Endothelial cell (in vitro differentiated cells): ENCODE results near the gene GSTO1. TPM values are rescaled to one million over a fixed set of nuclear protein-coding genes. Genes with fewer than 3 reads are reported as not detected.

ENCODE experiments used
- DNase-seq: peaks from one replicate; pipeline ENCODE4 v3.0.0; 2021; ENCODE audit warnings: low spot score
- H3K27ac Mint-ChIP-seq: one replicate; pipeline ENCODE4 v1.8.0; 2021; ENCODE audit warnings: mixed read lengths, inconsistent platforms; ENCODE audit not compliant: unreplicated experiment
- H3K27me3 Mint-ChIP-seq: one replicate; pipeline ENCODE4 v1.8.0; 2021; ENCODE audit warnings: mild to moderate bottlenecking, moderate library complexity, mixed read lengths, inconsistent platforms; ENCODE audit not compliant: unreplicated experiment
- H3K36me3 Mint-ChIP-seq: one replicate; pipeline ENCODE4 v1.8.0; 2021; ENCODE audit warnings: mild to moderate bottlenecking, low read depth, mixed read lengths, inconsistent platforms; ENCODE audit not compliant: unreplicated experiment
- H3K4me1 Mint-ChIP-seq: one replicate; pipeline ENCODE4 v1.8.0; 2021; ENCODE audit warnings: mild to moderate bottlenecking, mixed read lengths, inconsistent platforms; ENCODE audit not compliant: unreplicated experiment
- H3K4me3 Mint-ChIP-seq: one replicate; pipeline ENCODE4 v1.8.0; 2021; ENCODE audit warnings: mild to moderate bottlenecking, mixed read lengths, inconsistent platforms; ENCODE audit not compliant: unreplicated experiment
- H3K9me3 Mint-ChIP-seq: one replicate; pipeline ENCODE4 v1.8.0; 2021; ENCODE audit warnings: mixed read lengths, inconsistent platforms; ENCODE audit not compliant: unreplicated experiment
- CTCF ChIP-seq: fragments of 200-600 bp; sonication (generic); IDR thresholded peaks from one replicate; pipeline ENCODE4 v1.5.0; 2021; ENCODE audit warnings: antibody characterized with exemption; ENCODE audit not compliant: unreplicated experiment
- long read RNA-seq: library from polyadenylated mRNA; unstranded; transcript quantifications from one replicate; pipeline ENCODE4 v2.0.0, GENCODE V29; 2020; ENCODE audit not compliant: unreplicated experiment
- total RNA-seq: library from RNA; stranded (reverse); fragmentation: NEBNext Ultra II Directional; extraction: Animal tissue kit (Norgen Biotek cat#: 25700); gene quantifications from one replicate; pipeline ENCODE4 v1.2.1, GENCODE V29; 2021; ENCODE audit not compliant: unreplicated experiment

The GSTO1 gene
- total RNA-seq, result 121 TPM
- long read RNA-seq, transcript GSTO1-204 (5 exons, 829 nt), result minor isoform, 6 of 107 reads
- long read RNA-seq, transcript GSTO1-202 (6 exons, 972 nt), result major isoform, 98 of 107 reads
- long read RNA-seq, partial matches to known transcripts, result 0 of 107 reads
- long read RNA-seq, other reads (novel, unspliced or antisense), result 2 of 107 reads

- Mint-ChIP-seq H3K27ac (peak within 1 kb of the TSS; percentile 95), H3K36me3 (peaks cover 5% of the 10 kb centered on the region), H3K9me3 (no peaks in the 10 kb centered on the region), H3K27me3 (peaks cover 10% of the 10 kb centered on the region), H3K4me1 (peaks cover 38% of the 10 kb centered on the region), H3K4me3 (peak within 1 kb of the TSS; percentile 97)
- TF ChIP-seq CTCF, result no peak
- DNase-seq, result peak; percentile 40
Measured at GRCh38 chr10:104254493-104255310, at the start of gene GSTO1. Gene GSTO1 (plus strand): TSS chr10:104254892. CDS start chr10:104254929, 37 bp downstream.

- TF ChIP-seq CTCF, result no peak
- Mint-ChIP-seq H3K4me3 (no peak overlapping the region), H3K9me3 (no peaks in the 10 kb centered on the region), H3K27ac (no peak overlapping the region), H3K36me3 (no peaks in the 10 kb centered on the region), H3K27me3 (peaks cover 1% of the 10 kb centered on the region), H3K4me1 (no peaks in the 10 kb centered on the region)
- no peak for DNase-seq
Measured at GRCh38 chr10:104208730-104209129, 46.0 kb upstream of the GSTO1 start.

GRCh38 chr10:104209575-104210198 lies 45.0 kb upstream of the GSTO1 start:
- DNase-seq, result peak; percentile 51
- peak; percentile 60 for TF ChIP-seq CTCF
- H3K27me3 Mint-ChIP-seq, result peaks cover 1% of the 10 kb centered on the region
- no peak overlapping the region for H3K27ac Mint-ChIP-seq
- H3K36me3 Mint-ChIP-seq, result no peaks in the 10 kb centered on the region
- no peaks in the 10 kb centered on the region for H3K9me3 Mint-ChIP-seq
- no peak overlapping the region for H3K4me3 Mint-ChIP-seq
- no peaks in the 10 kb centered on the region for H3K4me1 Mint-ChIP-seq

GRCh38 chr10:104216631-104217030 lies 38.1 kb upstream of the GSTO1 start:
- no peak overlapping the region for H3K27ac Mint-ChIP-seq
- DNase-seq, result no peak
- no peak for TF ChIP-seq CTCF
- H3K4me1 Mint-ChIP-seq, result no peaks in the 10 kb centered on the region
- H3K4me3 Mint-ChIP-seq, result no peak overlapping the region
- peaks cover 5% of the 10 kb centered on the region for H3K27me3 Mint-ChIP-seq
- no peaks in the 10 kb centered on the region for H3K36me3 Mint-ChIP-seq
- no peaks in the 10 kb centered on the region for H3K9me3 Mint-ChIP-seq
